K562 (cell line): ENCODE data around the gene GALP.

Source experiments
- ARNT ChIP-seq, 2 experiments: fragments of 450-650 bp; IDR thresholded peaks; 2 replicates each; pipeline ENCODE4 v1.6.1; 2016; ENCODE audit warnings: mild to moderate bottlenecking in 1 of 2
- EP300 ChIP-seq: IDR thresholded peaks from 2 replicates; pipeline ENCODE4 v1.6.1; 2012; ENCODE audit warnings: low read length, improper control_type of control experiment
- ESRRA ChIP-seq: fragments of 450-650 bp; IDR thresholded peaks from 2 replicates; pipeline ENCODE4 v1.6.1; 2014; ENCODE audit warnings: low read depth, mild to moderate bottlenecking, moderate library complexity, borderline replicate concordance
- HCFC1 ChIP-seq: IDR thresholded peaks from 2 replicates; pipeline ENCODE4 v1.6.1; 2012; ENCODE audit warnings: low read depth, low read length, improper control_type of control experiment
- MAX ChIP-seq: sonication (generic); formaldehyde crosslinking; IDR thresholded peaks from 2 replicates; pipeline ENCODE4 v1.9.0; 2022; ENCODE audit warnings: mild to moderate bottlenecking, missing genetic modification reagents
- RAD21 ChIP-seq, 2 experiments: fragments of 250-450 bp in 1 of 2; fragments of 450-650 bp in 1 of 2; sonication (Bioruptor Pico) in 1 of 2; formaldehyde crosslinking in 1 of 2; IDR thresholded peaks in 1 of 2; conservative IDR thresholded peaks in 1 of 2; 2 replicates each; pipeline versions ENCODE4 v1.4.0 to v1.8.0; 2020 to 2022; ENCODE audit warnings: mild to moderate bottlenecking in 2 of 2, moderate library complexity in 1 of 2
- RBM15 ChIP-seq: fragments of 200-400 bp; formaldehyde crosslinking; IDR thresholded peaks from 2 replicates; pipeline ENCODE4 v1.6.1; 2018; ENCODE audit warnings: mild to moderate bottlenecking, low read length, moderate library complexity; ENCODE audit not compliant: insufficient read depth
- RFX5 ChIP-seq: IDR thresholded peaks from 2 replicates; pipeline ENCODE4 v1.6.1; 2011; ENCODE audit warnings: low read depth, mild to moderate bottlenecking, improper control_type of control experiment, low read length
- TEAD4 ChIP-seq, 2 experiments: sonication (generic) in 1 of 2; formaldehyde crosslinking in 1 of 2; IDR thresholded peaks; 2 replicates each; pipeline versions ENCODE4 v1.6.1 to v1.8.0; 2012 to 2022; ENCODE audit warnings: borderline replicate concordance in 1 of 2, inconsistent platforms in 1 of 2, low read length in 1 of 2, mild to moderate bottlenecking in 1 of 2, missing genetic modification reagents in 1 of 2
- TRIM28 ChIP-seq: fragments of 450-650 bp; IDR thresholded peaks from 2 replicates; pipeline ENCODE4 v1.6.1; 2017
- TF ChIP-seq, protein P1 (sequence below), 3 experiments: IDR thresholded peaks in 2 of 3; conservative IDR thresholded peaks in 1 of 3; 2 replicates each; pipeline ENCODE4 v1.5.1; 2011 to 2012; ENCODE audit warnings: low read length in 3 of 3, mild to moderate bottlenecking in 3 of 3, control low read depth in 2 of 3, improper control_type of control experiment in 1 of 3, inconsistent platforms in 1 of 3, low read depth in 1 of 3, mixed read lengths in 1 of 3, moderate library complexity in 1 of 3; ENCODE audit not compliant: insufficient read depth in 2 of 3
- TF ChIP-seq, protein P2 (sequence below): fragments of 150-350 bp; IDR thresholded peaks from 2 replicates; pipeline ENCODE4 v1.6.1; 2014; ENCODE audit warnings: low read depth, mild to moderate bottlenecking, low read length, borderline replicate concordance

DNA sequence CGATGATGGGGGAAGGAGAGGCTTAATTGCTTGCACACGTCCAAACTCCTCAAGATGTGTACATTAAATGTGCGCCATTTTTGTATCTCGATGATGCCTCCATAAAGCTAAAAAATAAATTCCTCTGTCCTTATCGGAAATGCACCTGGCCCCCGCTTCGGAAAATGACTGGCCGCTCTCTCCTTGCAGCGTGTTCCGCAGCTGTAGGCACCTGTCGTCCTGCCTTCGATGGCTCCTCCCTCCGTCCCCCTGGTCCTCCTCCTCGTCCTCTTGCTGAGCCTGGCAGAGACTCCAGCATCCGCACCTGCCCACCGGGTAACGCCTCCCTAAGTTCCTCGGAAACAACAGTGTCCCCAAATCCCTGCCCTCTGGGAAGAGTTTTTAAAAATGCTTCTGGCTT is 1.1 kb downstream of the GALP start:
- TF ChIP-seq, protein P1, sequence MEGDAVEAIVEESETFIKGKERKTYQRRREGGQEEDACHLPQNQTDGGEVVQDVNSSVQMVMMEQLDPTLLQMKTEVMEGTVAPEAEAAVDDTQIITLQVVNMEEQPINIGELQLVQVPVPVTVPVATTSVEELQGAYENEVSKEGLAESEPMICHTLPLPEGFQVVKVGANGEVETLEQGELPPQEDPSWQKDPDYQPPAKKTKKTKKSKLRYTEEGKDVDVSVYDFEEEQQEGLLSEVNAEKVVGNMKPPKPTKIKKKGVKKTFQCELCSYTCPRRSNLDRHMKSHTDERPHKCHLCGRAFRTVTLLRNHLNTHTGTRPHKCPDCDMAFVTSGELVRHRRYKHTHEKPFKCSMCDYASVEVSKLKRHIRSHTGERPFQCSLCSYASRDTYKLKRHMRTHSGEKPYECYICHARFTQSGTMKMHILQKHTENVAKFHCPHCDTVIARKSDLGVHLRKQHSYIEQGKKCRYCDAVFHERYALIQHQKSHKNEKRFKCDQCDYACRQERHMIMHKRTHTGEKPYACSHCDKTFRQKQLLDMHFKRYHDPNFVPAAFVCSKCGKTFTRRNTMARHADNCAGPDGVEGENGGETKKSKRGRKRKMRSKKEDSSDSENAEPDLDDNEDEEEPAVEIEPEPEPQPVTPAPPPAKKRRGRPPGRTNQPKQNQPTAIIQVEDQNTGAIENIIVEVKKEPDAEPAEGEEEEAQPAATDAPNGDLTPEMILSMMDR (IDR thresholded peaks at IDR 0.05 in 2 of 3, conservative IDR thresholded peaks at IDR 0.05 in 1 of 3; ENCODE audit: insufficient read depth in 2 of 3, low read depth in 1 of 3, low read length in 3 of 3), result no peak
- TF ChIP-seq HCFC1 (no peak), MAX (CRISPR knock-in tag) (no peak), ESRRA (no peak), TRIM28 (no peak), ARNT (IDR thresholded peaks at IDR 0.05) (no peak), RFX5 (no peak), TEAD4 (IDR thresholded peaks at IDR 0.05; ENCODE audit: low read length) (no peak), TEAD4 (CRISPR knock-in tag; IDR thresholded peaks at IDR 0.05; ENCODE audit: borderline replicate concordance) (no peak), EP300 (no peak), RAD21 (CRISPR knock-in tag; conservative IDR thresholded peaks at IDR 0.05 in 1 of 2, IDR thresholded peaks at IDR 0.05 in 1 of 2) (no peak), RBM15 (no peak)
- TF ChIP-seq, protein P2, sequence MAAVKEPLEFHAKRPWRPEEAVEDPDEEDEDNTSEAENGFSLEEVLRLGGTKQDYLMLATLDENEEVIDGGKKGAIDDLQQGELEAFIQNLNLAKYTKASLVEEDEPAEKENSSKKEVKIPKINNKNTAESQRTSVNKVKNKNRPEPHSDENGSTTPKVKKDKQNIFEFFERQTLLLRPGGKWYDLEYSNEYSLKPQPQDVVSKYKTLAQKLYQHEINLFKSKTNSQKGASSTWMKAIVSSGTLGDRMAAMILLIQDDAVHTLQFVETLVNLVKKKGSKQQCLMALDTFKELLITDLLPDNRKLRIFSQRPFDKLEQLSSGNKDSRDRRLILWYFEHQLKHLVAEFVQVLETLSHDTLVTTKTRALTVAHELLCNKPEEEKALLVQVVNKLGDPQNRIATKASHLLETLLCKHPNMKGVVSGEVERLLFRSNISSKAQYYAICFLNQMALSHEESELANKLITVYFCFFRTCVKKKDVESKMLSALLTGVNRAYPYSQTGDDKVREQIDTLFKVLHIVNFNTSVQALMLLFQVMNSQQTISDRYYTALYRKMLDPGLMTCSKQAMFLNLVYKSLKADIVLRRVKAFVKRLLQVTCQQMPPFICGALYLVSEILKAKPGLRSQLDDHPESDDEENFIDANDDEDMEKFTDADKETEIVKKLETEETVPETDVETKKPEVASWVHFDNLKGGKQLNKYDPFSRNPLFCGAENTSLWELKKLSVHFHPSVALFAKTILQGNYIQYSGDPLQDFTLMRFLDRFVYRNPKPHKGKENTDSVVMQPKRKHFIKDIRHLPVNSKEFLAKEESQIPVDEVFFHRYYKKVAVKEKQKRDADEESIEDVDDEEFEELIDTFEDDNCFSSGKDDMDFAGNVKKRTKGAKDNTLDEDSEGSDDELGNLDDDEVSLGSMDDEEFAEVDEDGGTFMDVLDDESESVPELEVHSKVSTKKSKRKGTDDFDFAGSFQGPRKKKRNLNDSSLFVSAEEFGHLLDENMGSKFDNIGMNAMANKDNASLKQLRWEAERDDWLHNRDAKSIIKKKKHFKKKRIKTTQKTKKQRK, result no peak
